H9 (cell line): ENCODE data around the gene RIPOR1. TPM values are rescaled to one million over a fixed set of nuclear protein-coding genes. Genes with fewer than 3 reads are reported as not detected.

Source experiments
- DNase-seq: peaks from one replicate; pipeline ENCODE4 v3.0.0-alpha.2; 2017
- H2AFZ ChIP-seq: one replicate; pipeline ENCODE4 v1.6.1; 2013; ENCODE audit warnings: mild to moderate bottlenecking, low read length, control low read depth, moderate library complexity
- H2AK5ac ChIP-seq: 2 replicates; pipeline ENCODE4 v1.6.1; 2013; ENCODE audit warnings: low read length, control low read depth, mixed read lengths; ENCODE audit not compliant: insufficient read length
- H2BK120ac ChIP-seq: one replicate; pipeline ENCODE4 v1.6.1; 2013; ENCODE audit warnings: low read depth, mild to moderate bottlenecking, low read length, control low read depth, inconsistent platforms; ENCODE audit not compliant: poor library complexity, severe bottlenecking
- H2BK12ac ChIP-seq: 2 replicates; pipeline ENCODE4 v1.6.1; 2013; ENCODE audit warnings: low read length, control low read depth, mixed read lengths, low read depth; ENCODE audit not compliant: insufficient read length
- H2BK15ac ChIP-seq: 2 replicates; pipeline ENCODE4 v1.6.1; 2013; ENCODE audit warnings: low read depth, low read length, control low read depth
- H2BK20ac ChIP-seq: one replicate; pipeline ENCODE4 v1.6.1; 2013; ENCODE audit warnings: low read depth, mild to moderate bottlenecking, low read length, control low read depth, inconsistent platforms; ENCODE audit not compliant: poor library complexity, severe bottlenecking
- H2BK5ac ChIP-seq: 2 replicates; pipeline ENCODE4 v1.6.1; 2013; ENCODE audit warnings: low read length, control low read depth, mixed read lengths; ENCODE audit not compliant: insufficient read length
- H3K14ac ChIP-seq: 2 replicates; pipeline ENCODE4 v1.6.1; 2013; ENCODE audit warnings: low read length, control low read depth; ENCODE audit not compliant: insufficient read depth
- H3K18ac ChIP-seq: 2 replicates; pipeline ENCODE4 v1.6.1; 2013; ENCODE audit warnings: low read depth, mild to moderate bottlenecking, mixed read lengths, low read length, control low read depth; ENCODE audit not compliant: insufficient read length
- H3K23ac ChIP-seq: 2 replicates; pipeline ENCODE4 v1.6.1; 2013; ENCODE audit warnings: low read length, control low read depth, mixed read lengths, low read depth; ENCODE audit not compliant: insufficient read length
- H3K23me2 ChIP-seq: 2 replicates; pipeline ENCODE4 v1.6.1; 2013; ENCODE audit warnings: low read depth, mild to moderate bottlenecking, mixed read lengths, low read length, control low read depth; ENCODE audit not compliant: insufficient read length, poor library complexity, severe bottlenecking
- H3K27ac ChIP-seq: 2 replicates; pipeline ENCODE4 v1.5.1; 2013; ENCODE audit warnings: low read length, control low read depth, mixed read lengths, low read depth; ENCODE audit not compliant: insufficient read length
- H3K27me3 ChIP-seq: 2 replicates; pipeline ENCODE4 v1.6.1; 2013; ENCODE audit warnings: low read length, control low read depth, inconsistent platforms; ENCODE audit not compliant: insufficient read depth
- H3K4ac ChIP-seq: 2 replicates; pipeline ENCODE4 v1.6.1; 2013; ENCODE audit warnings: low read depth, mild to moderate bottlenecking, control low read depth, inconsistent platforms, low read length, moderate library complexity
- H3K4me1 ChIP-seq: 2 replicates; pipeline ENCODE4 v1.6.1; 2013; ENCODE audit warnings: low read length, control low read depth, inconsistent platforms; ENCODE audit not compliant: insufficient read depth
- H3K4me2 ChIP-seq: 2 replicates; pipeline ENCODE4 v1.6.1; 2013; ENCODE audit warnings: low read length, control low read depth, mixed read lengths; ENCODE audit not compliant: insufficient read length, insufficient read depth
- H3K56ac ChIP-seq: 2 replicates; pipeline ENCODE4 v1.6.1; 2013; ENCODE audit warnings: low read depth, mild to moderate bottlenecking, mixed read lengths, low read length, control low read depth; ENCODE audit not compliant: insufficient read length
- H3K79me1 ChIP-seq: 2 replicates; pipeline ENCODE4 v1.6.1; 2013; ENCODE audit warnings: low read depth, mild to moderate bottlenecking, moderate library complexity, low read length, control low read depth, inconsistent platforms; ENCODE audit not compliant: insufficient read depth, poor library complexity, severe bottlenecking
- H3K79me2 ChIP-seq: 2 replicates; pipeline ENCODE4 v1.6.1; 2013; ENCODE audit warnings: low read length, control low read depth, inconsistent platforms; ENCODE audit not compliant: insufficient read depth
- H3K9ac ChIP-seq: 2 replicates; pipeline ENCODE4 v1.6.1; 2013; ENCODE audit warnings: low read length, control low read depth, mixed read lengths; ENCODE audit not compliant: insufficient read length; ENCODE audit errors: extremely low read depth
- H3K9me3 ChIP-seq: one replicate; pipeline ENCODE4 v1.6.1; 2013; ENCODE audit warnings: low read depth, low read length, inconsistent platforms; ENCODE audit not compliant: control insufficient read depth
- H3T11ph ChIP-seq: one replicate; pipeline ENCODE4 v1.6.1; 2013; ENCODE audit warnings: mild to moderate bottlenecking, low read length, control low read depth, inconsistent platforms
- H4K20me1 ChIP-seq: one replicate; pipeline ENCODE4 v1.6.1; 2013; ENCODE audit not compliant: control insufficient read depth, insufficient read length, insufficient read depth
- H4K5ac ChIP-seq: 2 replicates; pipeline ENCODE4 v1.6.1; 2013; ENCODE audit warnings: low read depth, mild to moderate bottlenecking, mixed read lengths, low read length, control low read depth; ENCODE audit not compliant: insufficient read length
- H4K8ac ChIP-seq: replicated peaks from 2 replicates; pipeline ENCODE4 v1.6.1; 2013; ENCODE audit warnings: low read length, control low read depth, mixed read lengths, low read depth; ENCODE audit not compliant: insufficient read length
- H4K91ac ChIP-seq: 2 replicates; pipeline ENCODE4 v1.6.1; 2013; ENCODE audit warnings: low read depth, mild to moderate bottlenecking, moderate library complexity, mixed read lengths, low read length, control low read depth; ENCODE audit not compliant: insufficient read length
- H3K27ac Mint-ChIP-seq, 3 experiments: 2 replicates in 2 of 3; 3 replicates in 1 of 3; pipeline ENCODE4 v1.8.0; 2020 to 2021; ENCODE audit warnings: mixed read lengths in 3 of 3, mild to moderate bottlenecking in 1 of 3, moderate library complexity in 1 of 3
- H3K27me3 Mint-ChIP-seq: 2 replicates; pipeline ENCODE4 v1.8.0; 2021; ENCODE audit warnings: low read depth, mild to moderate bottlenecking, moderate library complexity, mixed read lengths
- H3K36me3 Mint-ChIP-seq, 3 experiments: 2 replicates in 2 of 3; 3 replicates in 1 of 3; pipeline ENCODE4 v1.8.0; 2020 to 2021; ENCODE audit warnings: low read depth in 3 of 3, mixed read lengths in 3 of 3; ENCODE audit not compliant: insufficient read depth in 1 of 3
- H3K4me1 Mint-ChIP-seq, 2 experiments: 2 replicates each; pipeline ENCODE4 v1.8.0; 2020; ENCODE audit warnings: mixed read lengths in 2 of 2
- H3K4me3 Mint-ChIP-seq, 2 experiments: 2 replicates in 1 of 2; 3 replicates in 1 of 2; pipeline ENCODE4 v1.8.0; 2020 to 2021; ENCODE audit warnings: mild to moderate bottlenecking in 2 of 2, mixed read lengths in 2 of 2, moderate library complexity in 1 of 2
- H3K9me3 Mint-ChIP-seq, 2 experiments: 2 replicates in 1 of 2; 3 replicates in 1 of 2; pipeline ENCODE4 v1.8.0; 2020; ENCODE audit warnings: mild to moderate bottlenecking in 2 of 2, mixed read lengths in 2 of 2, moderate library complexity in 1 of 2
- CTCF ChIP-seq: fragments of 200-600 bp; sonication (generic); conservative IDR thresholded peaks from 3 replicates; pipeline ENCODE4 v1.8.0; 2021; ENCODE audit warnings: antibody characterized with exemption, mild to moderate bottlenecking
- WGBS: extraction: QIAGEN DNeasy Blood & Tissue Kit; methylation state at CpG from one replicate; pipeline ENCODE4 v1.1.7; 2013; ENCODE audit warnings: missing lambda C conversion rate, low lambda C conversion rate, mixed read lengths; ENCODE audit not compliant: insufficient read length; ENCODE audit errors: extremely low coverage; 5-methylcytosine and 5-hydroxymethylcytosine counted together
- total RNA-seq: library from RNA; stranded (reverse); gene quantifications from 2 replicates; pipeline ENCODE4 v1.2.1, GENCODE V29; 2021

Gene RIPOR1
- total RNA-seq, 1 experiment from 2014 or later, result 14.3 TPM

GRCh38 chr16:67538666-67539101, 10.1 kb downstream of the RIPOR1 start:
- Histone ChIP-seq H3K9ac (no peak overlapping the region), H2BK120ac (no peak overlapping the region), H3T11ph (no peak overlapping the region), H3K79me2 (no peaks in the 10 kb centered on the region), H2BK15ac (no peak overlapping the region), H4K8ac (no peak overlapping the region), H3K9me3 (no peaks in the 10 kb centered on the region), H2AK5ac (no peak overlapping the region), H4K5ac (no peak overlapping the region), H3K4me2 (peak overlapping the region; percentile 50), H4K91ac (no peak overlapping the region), H3K27me3 (peaks cover 36% of the 10 kb centered on the region; the same call in 1 of the 2 replicates), H4K20me1 (peaks cover 6% of the 10 kb centered on the region), H3K4me1 (peaks cover 2% of the 10 kb centered on the region; the same call in 1 of the 2 replicates), H2BK5ac (no peak overlapping the region), H2BK20ac (no peak overlapping the region), H3K79me1 (no peaks in the 10 kb centered on the region), H2BK12ac (no peak overlapping the region), H3K4ac (no peak overlapping the region), H3K23ac (no peak overlapping the region), H3K56ac (no peak overlapping the region), H2AFZ (no peak overlapping the region), H3K18ac (no peak overlapping the region), H3K14ac (no peak overlapping the region), H3K27ac (no peak overlapping the region), H3K23me2 (peaks cover 10% of the 10 kb centered on the region)
- peak; percentile 43 for DNase-seq
- H3K27me3 Mint-ChIP-seq, result peaks cover 81% of the 10 kb centered on the region
- no peak for TF ChIP-seq CTCF
- H3K4me1 Mint-ChIP-seq, result peaks cover 15 to 24% of the 10 kb centered on the region in 2 experiments
- peak overlapping the region; percentile 52 to 76 for H3K4me3 Mint-ChIP-seq
- peaks cover 0 to 23% (median 2%) of the 10 kb centered on the region in 3 experiments; a peak in 3 of 7 replicates for H3K36me3 Mint-ChIP-seq
- H3K27ac Mint-ChIP-seq, result no peak overlapping the region
- no peaks in the 10 kb centered on the region; a peak in 2 of 5 replicates for H3K9me3 Mint-ChIP-seq
- WGBS, result no CpG with 5 or more reads among the region's 23 CpGs
